ENCODE measurements around the gene ULK4. TPM values are rescaled to one million over a fixed set of nuclear protein-coding genes. Genes with fewer than 3 reads are reported as not detected.
"Not testable (repeated sequence)": the region's sequence is repeated elsewhere in the genome, so short reads cannot be mapped to it uniquely, and the experiment has no call there.

ULK4 gene
- total RNA-seq, 1 experiment from 2014 or later, result 14.3 TPM

GRCh38 chr3:41286305-41286704 lies 675.6 kb downstream of the ULK4 start:
- no TSS peak for BruUV-seq (replicated peaks)
- in situ Hi-C loops (cut with HindIII; ENCODE audit: low pct_unique_long_range_greater_than_20kb, low sequenced_read_pairs) (no loop called here), intact Hi-C loops (cut with micrococcal nuclease; ENCODE audit: unreplicated experiment) (no loop called here)
- no peaks in the 10 kb centered on the region for H3K27me3 ChIP-seq (ENCODE audit: control insufficient read depth, insufficient read depth, low read length)
- POLR2A ChIA-PET, result no interaction called here
- no peak overlapping the region for H3K4me3 ChIP-seq (ENCODE audit: low read depth in 2 of 2, low read length in 2 of 2)
- no peaks in the 10 kb centered on the region for H3K4me1 ChIP-seq (ENCODE audit: control insufficient read depth, insufficient read depth, low read length)
- ATAC-seq (no peak), DNase-seq (ENCODE audit: low read depth, low spot score) (no peak)
- TF ChIP-seq REST (IDR thresholded peaks at IDR 0.05; ENCODE audit: insufficient read depth in 1 of 2, low read depth in 2 of 2, low read length in 1 of 2) (no peak), TCF7L2 (IDR thresholded peaks at IDR 0.05; ENCODE audit: low read depth, low read length) (no peak)
- no peak overlapping the region for H3K27ac ChIP-seq (ENCODE audit: low read length)
- H3K36me3 ChIP-seq (ENCODE audit: control insufficient read depth, insufficient read depth, low read length), result no peaks in the 10 kb centered on the region
- H3K9me3 ChIP-seq (ENCODE audit: control insufficient read depth, insufficient read depth, low read depth, low read length), result no peaks in the 10 kb centered on the region
- CTCF ChIA-PET, result no interaction called here

GRCh38 chr3:41284934-41285333 lies 677.0 kb downstream of the ULK4 start:
- DNase-seq (ENCODE audit: low read depth, low spot score); POLR2A ChIA-PET; in situ Hi-C loops (cut with HindIII; ENCODE audit: low pct_unique_long_range_greater_than_20kb, low sequenced_read_pairs); H3K27me3 ChIP-seq (ENCODE audit: control insufficient read depth, insufficient read depth, low read length); ATAC-seq; H3K27ac ChIP-seq (ENCODE audit: low read length); H3K36me3 ChIP-seq (ENCODE audit: control insufficient read depth, insufficient read depth, low read length); intact Hi-C loops (cut with micrococcal nuclease; ENCODE audit: unreplicated experiment); H3K4me1 ChIP-seq (ENCODE audit: control insufficient read depth, insufficient read depth, low read length); H3K9me3 ChIP-seq (ENCODE audit: control insufficient read depth, insufficient read depth, low read depth, low read length); CTCF ChIA-PET; H3K4me3 ChIP-seq (ENCODE audit: low read depth in 2 of 2, low read length in 2 of 2); BruUV-seq (replicated peaks): not testable (repeated sequence)

GRCh38 chr3:41277790-41278465 lies 684.0 kb downstream of the ULK4 start:
- CTCF ChIA-PET, result interaction anchor here (0.6 kb wide), 2 partner anchors 244 to 896 kb away, joined by 3 to 4 read pairs; no protein-coding TSS in a partner anchor
- no peak overlapping the region for H3K4me3 ChIP-seq (ENCODE audit: low read depth in 2 of 2, low read length in 2 of 2)
- no peaks in the 10 kb centered on the region for H3K36me3 ChIP-seq (ENCODE audit: control insufficient read depth, insufficient read depth, low read length)
- H3K4me1 ChIP-seq (ENCODE audit: control insufficient read depth, insufficient read depth, low read length), result no peaks in the 10 kb centered on the region
- H3K27ac ChIP-seq (ENCODE audit: low read length), result no peak overlapping the region
- TF ChIP-seq REST (IDR thresholded peaks at IDR 0.05; ENCODE audit: insufficient read depth in 1 of 2, low read depth in 2 of 2, low read length in 1 of 2), result no peak
- no peak for TF ChIP-seq SIN3A (IDR thresholded peaks at IDR 0.05; ENCODE audit: borderline replicate concordance, insufficient read depth, low read depth, low read length)
- TF ChIP-seq TCF7L2 (IDR thresholded peaks at IDR 0.05; ENCODE audit: low read depth, low read length), result no peak
- no peak for TF ChIP-seq CTCF (IDR thresholded peaks at IDR 0.05)
- TF ChIP-seq POLR2AphosphoS5 (IDR thresholded peaks at IDR 0.05; ENCODE audit: low read depth, low read length), result no peak
- in situ Hi-C loops (cut with HindIII; ENCODE audit: low pct_unique_long_range_greater_than_20kb, low sequenced_read_pairs) (no loop called here), intact Hi-C loops (cut with micrococcal nuclease; ENCODE audit: unreplicated experiment) (no loop called here)
- ATAC-seq, result no peak
- no peaks in the 10 kb centered on the region for H3K9me3 ChIP-seq (ENCODE audit: control insufficient read depth, insufficient read depth, low read depth, low read length)
- H3K27me3 ChIP-seq (ENCODE audit: control insufficient read depth, insufficient read depth, low read length), result no peaks in the 10 kb centered on the region
- POLR2A ChIA-PET, result no interaction called here
- no TSS peak for BruUV-seq (replicated peaks)
- no peak for DNase-seq (ENCODE audit: low read depth, low spot score)
